Measurements from ENCODE around the gene TIMM17A. TPM values are rescaled to one million over a fixed set of nuclear protein-coding genes. Genes with fewer than 3 reads are reported as not detected.
A peak's percentile ranks its signal among the peaks of the same experiment; 100 is the strongest.

TIMM17A gene
- total RNA-seq, 1 donor from 2014 or later: 47.2 TPM

- no peak for TF ChIP-seq CTCF (IDR thresholded peaks at IDR 0.05; ENCODE audit: insufficient read depth, low read length, poor library complexity, severe bottlenecking)
- no peak for DNase-seq (ENCODE audit: low read depth)
- no peak overlapping the region for H3K4me3 ChIP-seq (ENCODE audit: low read depth, low read length)
- H3K27me3 ChIP-seq (ENCODE audit: control insufficient read depth, insufficient read depth, low read length): no peaks in the 10 kb centered on the region
- H3K36me3 ChIP-seq (ENCODE audit: control insufficient read depth, insufficient read depth, low read length): no peaks in the 10 kb centered on the region
These were observed 34.2 kb downstream of the TIMM17A start for GRCh38 chr1:201989354-201990128.

GRCh38 chr1:201990427-201990826 lies 35.1 kb downstream of the TIMM17A start:
- no peaks in the 10 kb centered on the region for H3K27me3 ChIP-seq (ENCODE audit: control insufficient read depth, insufficient read depth, low read length)
- peaks cover 1% of the 10 kb centered on the region for H3K36me3 ChIP-seq (ENCODE audit: control insufficient read depth, insufficient read depth, low read length)
- no peak overlapping the region for H3K4me3 ChIP-seq (ENCODE audit: low read depth, low read length)
- DNase-seq (ENCODE audit: low read depth): no peak
- TF ChIP-seq CTCF (IDR thresholded peaks at IDR 0.05; ENCODE audit: insufficient read depth, low read length, poor library complexity, severe bottlenecking): no peak

DNA sequence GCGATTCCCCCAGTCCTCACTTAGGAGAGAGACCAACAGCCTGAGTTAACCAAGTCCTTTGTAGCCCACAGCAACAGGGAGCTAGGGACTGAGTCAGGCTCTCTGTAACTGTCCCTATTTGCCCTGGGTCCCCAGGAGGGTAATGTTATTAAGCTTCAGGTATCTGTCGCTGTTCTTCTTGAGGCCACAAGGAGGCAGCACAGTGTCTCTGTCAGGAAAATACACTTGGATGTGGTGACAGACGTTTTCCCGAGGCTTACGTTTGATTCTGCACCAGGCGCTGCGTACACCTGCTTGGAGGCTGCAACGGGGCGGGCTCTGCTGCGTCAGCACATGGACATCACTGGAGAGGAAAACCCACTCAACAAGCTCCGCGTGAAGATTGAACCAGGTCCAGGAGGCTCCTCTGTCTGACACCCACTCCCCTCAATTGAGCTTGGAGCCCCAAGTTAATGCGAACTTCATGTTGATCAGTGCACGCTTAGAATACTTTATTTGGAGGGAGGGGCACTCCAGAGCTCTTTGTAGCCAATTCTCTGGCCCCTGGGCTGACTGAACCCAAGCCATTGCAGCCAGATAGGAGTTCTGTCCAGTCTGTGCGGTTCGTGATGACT lies 44.4 kb downstream of the TIMM17A start:
- peaks cover 3% of the 10 kb centered on the region for H3K36me3 ChIP-seq (ENCODE audit: control insufficient read depth, insufficient read depth, low read length)
- peak; percentile 83 for TF ChIP-seq CTCF (IDR thresholded peaks at IDR 0.05; ENCODE audit: insufficient read depth, low read length, poor library complexity, severe bottlenecking)
- no peak for DNase-seq (ENCODE audit: low read depth)

DNA sequence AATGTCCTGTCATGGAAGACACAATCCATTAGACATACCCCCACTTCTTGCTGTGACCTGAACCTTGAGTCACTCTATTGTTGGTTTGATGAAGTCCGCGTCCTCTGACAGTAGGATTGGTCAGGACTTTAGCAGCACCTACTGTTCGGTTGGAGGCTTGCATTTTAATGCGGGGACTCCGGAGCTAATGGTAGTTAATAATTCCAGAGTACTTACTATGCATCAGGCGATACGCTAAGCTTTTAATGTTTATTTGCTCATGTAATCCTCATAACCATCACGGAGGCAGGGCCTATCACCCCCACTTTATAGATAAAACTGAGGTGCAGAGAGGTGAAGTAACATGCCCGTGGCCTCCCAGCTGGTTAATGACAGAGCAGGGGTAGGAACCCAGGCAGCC lies 47.2 kb downstream of the TIMM17A start:
- no peak overlapping the region for H3K4me3 ChIP-seq (ENCODE audit: low read depth, low read length)
- DNase-seq (ENCODE audit: low read depth): no peak
- no peak for TF ChIP-seq CTCF (IDR thresholded peaks at IDR 0.05; ENCODE audit: insufficient read depth, low read length, poor library complexity, severe bottlenecking)
- peaks cover 1% of the 10 kb centered on the region for H3K36me3 ChIP-seq (ENCODE audit: control insufficient read depth, insufficient read depth, low read length)
- H3K27me3 ChIP-seq (ENCODE audit: control insufficient read depth, insufficient read depth, low read length): no peaks in the 10 kb centered on the region

More for the DNA sequence above, 44.4 kb downstream of the TIMM17A start:
- Histone ChIP-seq H3K27me3 (ENCODE audit: control insufficient read depth, insufficient read depth, low read length) (no peaks in the 10 kb centered on the region), H3K4me3 (ENCODE audit: low read depth, low read length) (no peak overlapping the region)

DNA sequence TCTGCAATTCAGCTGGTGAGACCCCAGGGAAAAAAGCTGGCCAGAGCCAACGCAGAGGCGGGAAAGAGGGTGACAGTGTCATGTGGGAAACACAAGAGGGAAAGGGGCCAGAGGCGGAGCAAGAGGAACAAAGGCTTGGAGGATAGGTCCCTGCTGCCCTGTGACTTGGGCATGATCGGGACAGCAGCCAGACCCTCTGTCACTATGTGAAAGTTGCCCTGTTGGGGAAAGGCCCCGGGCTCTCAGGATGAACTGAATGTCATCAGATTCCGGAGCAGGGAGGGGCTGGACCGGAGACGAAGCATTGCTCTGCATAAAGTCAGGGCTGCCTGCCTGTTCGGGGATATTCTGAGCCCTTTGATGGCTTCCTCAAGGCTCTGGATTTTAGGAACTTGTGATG lies 49.4 kb downstream of the TIMM17A start:
- H3K4me3 ChIP-seq (ENCODE audit: low read depth, low read length): no peak overlapping the region
- no peak for DNase-seq (ENCODE audit: low read depth)
- no peak for TF ChIP-seq CTCF (IDR thresholded peaks at IDR 0.05; ENCODE audit: insufficient read depth, low read length, poor library complexity, severe bottlenecking)
- peaks cover 1% of the 10 kb centered on the region for H3K36me3 ChIP-seq (ENCODE audit: control insufficient read depth, insufficient read depth, low read length)
- no peaks in the 10 kb centered on the region for H3K27me3 ChIP-seq (ENCODE audit: control insufficient read depth, insufficient read depth, low read length)

Data from kidney epithelial cell (primary cell).